CD4-positive, alpha-beta T cell treated with Interleukin-4 for 4 hours (primary cell): ENCODE measurements around the gene F7.
"Not testable (repeated sequence)": the region's sequence is repeated elsewhere in the genome, so short reads cannot be mapped to it uniquely, and the experiment has no call there.

Experiments
- DNase-seq: peaks from one replicate; pipeline ENCODE4 v3.0.0-alpha.2; 2020

F7 gene

DNA sequence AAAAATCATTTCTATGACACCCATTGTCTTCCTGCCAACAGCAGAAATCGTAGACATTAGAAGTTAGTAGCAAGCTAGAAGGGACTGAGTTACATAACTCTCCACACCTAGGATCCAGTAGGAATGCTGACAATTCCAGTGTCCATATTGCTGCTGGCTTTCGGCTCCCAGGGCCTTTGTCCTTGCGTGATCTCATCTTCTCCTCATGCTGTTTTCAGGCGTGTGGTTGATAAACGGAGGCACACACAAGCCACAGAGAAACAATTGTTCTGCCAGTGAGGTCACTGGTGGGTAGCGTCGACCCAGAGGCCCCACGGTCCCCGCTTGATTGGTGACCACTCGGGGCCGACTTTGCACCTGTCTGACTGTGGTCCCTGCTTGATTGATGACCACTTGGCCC, 31.6 kb upstream of the F7 start:
- DNase-seq = no peak

DNA sequence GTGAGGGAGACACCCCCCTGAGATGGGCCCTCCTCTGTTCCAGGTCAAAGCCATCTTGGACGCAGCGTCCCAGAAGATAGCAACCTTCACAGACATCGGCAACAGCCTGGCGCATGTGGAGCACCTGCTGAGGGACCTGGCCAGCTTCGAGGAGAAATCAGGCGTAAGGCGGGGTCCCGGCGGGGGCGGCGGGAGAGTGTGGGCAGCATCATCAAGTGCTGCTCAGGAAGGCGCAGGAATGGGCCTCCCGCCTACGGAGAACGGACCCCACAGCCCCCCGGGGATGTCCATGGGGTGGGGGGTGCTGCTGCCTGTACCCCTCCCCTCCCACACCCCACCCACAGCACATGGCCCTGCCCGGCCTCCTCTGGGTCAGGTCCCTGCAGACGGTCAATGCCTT, 31.2 kb upstream of the F7 start:
- no peak for DNase-seq

DNA sequence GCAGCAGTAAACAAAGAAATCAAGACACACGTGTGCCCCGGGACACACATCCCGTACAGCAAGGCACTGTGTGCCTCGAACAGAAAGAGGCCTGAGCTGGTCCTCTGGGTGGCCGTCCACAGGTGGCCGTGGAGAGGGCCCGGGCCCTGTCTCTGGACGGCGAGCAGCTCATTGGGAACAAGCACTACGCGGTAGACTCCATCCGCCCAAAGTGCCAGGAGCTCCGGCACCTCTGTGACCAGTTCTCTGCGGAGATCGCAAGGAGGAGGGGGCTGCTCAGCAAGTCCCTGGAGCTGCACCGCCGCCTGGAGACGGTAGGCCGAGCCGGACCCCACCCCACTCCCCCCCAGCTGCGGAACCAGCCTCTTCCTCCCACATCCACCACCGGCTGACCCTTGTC, 30.7 kb upstream of the F7 start:
- DNase-seq = no peak

DNA sequence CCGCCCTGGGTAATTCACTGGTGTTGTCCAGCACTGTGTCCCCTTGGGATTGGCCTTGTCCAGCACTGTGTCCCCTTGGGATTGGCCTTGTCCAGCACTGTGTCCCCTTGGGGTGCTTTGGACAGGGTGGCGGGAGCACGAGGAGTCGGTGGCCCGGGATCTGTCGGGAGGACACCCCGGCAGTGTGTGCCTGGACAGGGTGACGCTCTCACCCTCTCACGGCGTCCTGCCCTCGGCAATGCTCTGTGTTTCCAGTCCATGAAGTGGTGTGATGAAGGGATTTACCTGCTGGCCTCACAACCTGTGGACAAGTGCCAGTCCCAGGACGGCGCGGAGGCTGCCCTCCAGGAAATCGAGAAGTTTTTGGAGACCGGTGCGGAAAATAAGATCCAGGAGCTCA, 29.9 kb upstream of the F7 start:
- no peak for DNase-seq

DNA sequence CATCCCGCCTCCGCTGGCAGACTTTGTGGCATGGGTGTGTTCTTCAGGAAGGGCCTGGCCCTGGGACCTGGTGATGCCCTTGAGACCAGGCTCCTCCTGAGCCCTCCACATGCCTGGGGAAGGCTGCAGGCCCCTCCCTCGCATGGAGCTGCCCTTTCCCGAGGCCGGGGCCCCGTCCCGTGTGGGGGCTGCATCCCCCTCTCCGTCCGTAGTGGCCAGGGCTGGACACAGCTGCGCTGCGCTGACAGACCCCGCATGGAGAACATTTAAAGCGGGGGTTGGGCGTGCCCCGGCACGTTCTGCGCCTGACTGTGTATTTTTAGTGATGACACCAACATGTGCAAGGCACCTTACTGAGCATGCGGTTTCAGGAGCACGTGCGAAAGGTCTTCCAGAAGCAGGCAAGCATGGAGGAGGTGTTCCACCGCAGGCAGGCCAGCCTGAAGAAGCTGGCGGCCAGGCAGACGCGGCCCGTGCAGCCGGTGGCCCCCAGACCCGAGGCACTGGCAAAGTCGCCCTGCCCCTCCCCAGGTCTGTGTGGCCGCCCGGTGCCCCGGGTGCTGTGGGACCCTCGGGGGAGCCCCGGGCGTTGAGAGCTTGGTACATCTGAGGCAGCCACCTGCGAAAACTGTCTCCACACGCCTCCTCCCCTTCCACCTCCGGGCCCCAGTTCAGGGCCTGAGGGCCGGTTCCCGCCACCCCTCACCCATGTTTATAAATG, 28.8 kb upstream of the F7 start:
- DNase-seq = no peak

DNA sequence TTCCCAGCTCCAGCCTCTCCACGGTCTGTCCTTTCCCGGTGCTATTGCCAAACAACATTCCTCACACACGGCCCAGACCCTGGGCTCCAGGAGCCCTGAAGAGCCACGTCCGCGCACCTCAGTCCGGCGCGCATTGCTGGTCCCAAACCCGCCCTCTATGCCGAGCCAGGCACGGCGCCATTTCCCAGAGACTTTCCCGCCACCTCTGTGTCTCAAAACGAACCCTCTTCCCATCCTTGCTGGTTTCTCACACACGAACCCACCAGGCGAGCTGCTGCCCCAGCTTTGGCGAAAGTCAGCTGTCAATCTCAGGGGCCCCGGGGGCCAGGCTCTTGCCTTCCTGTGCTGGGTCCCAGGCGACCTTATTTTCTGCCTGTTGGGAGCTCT, 28.0 kb upstream of the F7 start:
- no peak for DNase-seq

DNA sequence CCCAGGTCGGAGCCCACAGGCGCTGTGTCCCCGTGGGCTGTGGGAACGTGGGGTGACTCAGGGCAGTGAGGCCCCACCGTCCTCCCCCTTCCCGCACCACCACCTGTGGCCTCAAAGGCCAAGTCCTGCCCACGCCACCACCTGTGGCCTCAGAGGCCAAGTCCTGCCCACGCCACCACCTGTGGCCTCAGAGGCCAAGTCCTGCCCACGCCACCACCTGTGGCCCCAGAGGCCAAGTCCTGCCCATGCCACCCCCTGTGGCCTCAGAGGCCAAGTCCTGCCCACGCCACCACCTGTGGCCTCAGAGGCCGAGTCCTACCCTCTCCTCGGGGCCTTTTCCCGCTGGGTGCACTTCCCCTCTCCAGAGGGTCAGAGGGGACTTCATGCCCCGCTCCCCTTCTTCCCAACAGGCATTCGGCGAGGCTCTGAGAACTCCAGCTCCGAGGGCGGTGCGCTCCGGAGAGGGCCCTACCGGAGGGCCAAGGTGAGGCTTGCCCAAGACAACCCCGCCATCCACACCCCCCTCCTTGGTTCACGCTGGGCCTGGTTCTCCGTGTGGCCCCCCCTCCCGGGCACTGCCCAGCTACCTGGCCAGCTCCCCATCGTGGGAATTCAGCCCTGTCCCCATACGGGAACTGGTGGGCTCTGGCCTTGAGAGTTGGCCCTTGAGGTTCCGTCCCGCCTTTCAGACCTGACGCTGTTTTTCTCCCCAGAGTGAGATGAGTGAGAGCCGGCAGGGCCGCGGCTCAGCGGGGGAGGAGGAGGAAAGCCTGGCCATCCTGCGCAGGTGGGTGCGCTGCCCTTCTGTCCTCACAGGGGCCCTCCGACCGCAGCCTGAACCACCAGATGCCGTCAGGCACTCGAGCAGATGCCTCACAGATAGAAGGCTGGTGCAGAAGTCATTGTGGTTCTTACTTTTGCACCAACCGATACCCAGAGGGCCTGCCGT, 27.4 kb upstream of the F7 start:
- DNase-seq = no peak

DNA sequence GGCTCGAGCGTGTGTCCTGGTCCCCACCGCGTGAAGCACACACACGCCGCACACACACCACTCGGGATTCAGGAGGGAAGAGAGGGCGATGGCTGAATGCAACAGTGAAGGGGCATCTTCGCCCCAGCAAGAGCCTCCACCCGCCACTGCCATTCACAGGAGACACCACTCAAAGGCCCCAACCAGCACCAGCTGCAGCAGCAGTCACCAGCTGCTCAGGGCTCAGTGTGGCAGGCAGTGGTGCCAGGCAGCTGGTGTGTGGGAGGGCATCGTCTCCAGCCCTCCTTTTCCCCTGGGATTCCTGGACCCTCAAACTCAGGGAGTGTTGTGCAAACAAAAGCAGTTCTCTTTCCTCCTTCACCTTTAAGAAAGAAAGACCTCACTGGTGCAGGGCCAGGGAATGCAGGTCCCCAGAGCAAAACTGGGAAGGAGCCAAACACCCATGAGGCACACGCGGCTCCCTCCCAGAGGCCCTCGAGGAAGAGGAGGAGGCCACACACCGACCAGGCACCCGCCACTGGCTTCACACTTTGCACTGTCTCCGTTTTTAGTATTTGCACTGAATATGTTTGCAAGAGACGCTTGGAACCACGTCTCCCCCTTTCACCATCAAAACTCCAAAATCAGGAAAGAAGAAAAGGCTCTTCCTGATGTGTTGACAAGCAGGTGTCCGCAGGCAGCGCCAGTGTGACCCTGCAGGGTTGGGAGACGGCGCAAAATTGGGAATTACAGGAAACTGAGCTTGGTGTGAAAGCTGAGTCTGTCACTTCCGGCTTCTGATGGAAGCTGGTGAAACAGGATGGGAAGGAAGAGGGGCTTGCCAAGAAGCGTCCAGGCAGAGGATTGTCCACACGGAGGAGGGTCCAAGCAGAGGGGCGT, 26.4 kb upstream of the F7 start:
- no peak for DNase-seq

DNA sequence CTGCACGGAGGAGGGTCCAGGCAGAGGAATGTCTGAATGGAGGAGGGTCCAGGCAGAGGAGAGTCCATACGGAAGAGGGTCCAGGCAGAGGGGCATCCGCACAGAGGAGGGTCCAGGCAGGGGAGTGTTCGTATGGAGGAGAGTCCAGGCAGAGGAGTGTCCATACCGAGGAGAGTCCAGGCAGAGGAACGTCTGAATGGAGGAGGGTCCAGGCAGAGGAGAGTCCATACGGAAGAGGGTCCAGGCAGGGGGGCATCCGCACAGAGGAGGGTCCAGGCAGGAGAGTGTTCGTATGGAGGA, 25.9 kb upstream of the F7 start:
- DNase-seq = not testable (repeated sequence)

DNA sequence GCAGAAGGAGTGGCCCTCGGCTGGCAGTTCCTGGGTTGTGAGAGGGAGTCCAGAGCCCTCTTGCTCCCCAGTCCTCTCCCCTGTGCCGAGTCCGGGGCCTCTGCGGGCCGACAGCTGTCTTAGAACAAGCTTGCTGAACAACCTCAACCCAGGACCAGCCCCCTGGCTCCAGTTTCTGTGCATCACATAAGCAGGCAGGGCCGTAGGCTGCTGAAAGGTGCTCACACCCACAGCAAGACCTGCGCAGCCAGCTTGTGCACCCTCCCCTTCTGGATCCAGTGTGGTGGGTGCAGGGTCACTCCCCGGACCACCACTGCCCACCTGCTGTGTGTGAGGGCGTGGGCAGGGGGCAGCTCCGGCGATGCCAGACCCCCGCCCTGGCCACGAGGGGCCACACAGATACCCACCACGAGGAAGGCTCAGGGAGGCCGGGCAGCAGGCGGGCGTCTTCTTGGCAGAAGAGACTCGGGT, 25.2 kb upstream of the F7 start:
- no peak for DNase-seq

DNA sequence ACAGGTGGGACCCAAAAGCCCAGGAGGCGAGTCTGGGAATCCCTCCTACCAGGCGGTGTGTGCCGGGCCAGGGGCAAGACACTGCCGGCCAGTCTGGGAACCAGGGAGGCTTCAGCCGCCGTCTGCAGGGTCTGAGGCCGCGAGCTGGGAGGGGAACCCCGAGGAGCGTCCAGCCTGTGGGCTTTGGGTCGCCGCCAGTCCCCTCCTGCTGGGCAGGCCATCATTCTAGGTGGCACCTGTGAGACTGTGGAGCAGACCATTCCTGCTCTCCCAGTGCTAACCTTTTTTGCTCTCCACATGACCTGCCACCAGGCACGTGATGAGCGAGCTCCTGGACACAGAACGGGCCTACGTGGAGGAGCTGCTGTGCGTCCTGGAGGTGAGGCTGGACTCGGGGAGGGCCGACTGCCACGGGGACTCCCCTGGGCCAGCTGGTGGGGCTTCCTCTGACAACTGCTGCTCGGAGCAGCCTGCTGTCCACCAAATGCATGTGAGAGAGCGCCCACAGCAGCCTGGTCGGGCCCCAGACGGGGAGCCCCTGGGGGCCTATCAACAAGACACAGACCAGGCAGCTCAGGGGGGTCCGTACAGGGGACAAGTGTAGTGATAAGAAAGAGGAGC, 24.6 kb upstream of the F7 start:
- DNase-seq = no peak

DNA sequence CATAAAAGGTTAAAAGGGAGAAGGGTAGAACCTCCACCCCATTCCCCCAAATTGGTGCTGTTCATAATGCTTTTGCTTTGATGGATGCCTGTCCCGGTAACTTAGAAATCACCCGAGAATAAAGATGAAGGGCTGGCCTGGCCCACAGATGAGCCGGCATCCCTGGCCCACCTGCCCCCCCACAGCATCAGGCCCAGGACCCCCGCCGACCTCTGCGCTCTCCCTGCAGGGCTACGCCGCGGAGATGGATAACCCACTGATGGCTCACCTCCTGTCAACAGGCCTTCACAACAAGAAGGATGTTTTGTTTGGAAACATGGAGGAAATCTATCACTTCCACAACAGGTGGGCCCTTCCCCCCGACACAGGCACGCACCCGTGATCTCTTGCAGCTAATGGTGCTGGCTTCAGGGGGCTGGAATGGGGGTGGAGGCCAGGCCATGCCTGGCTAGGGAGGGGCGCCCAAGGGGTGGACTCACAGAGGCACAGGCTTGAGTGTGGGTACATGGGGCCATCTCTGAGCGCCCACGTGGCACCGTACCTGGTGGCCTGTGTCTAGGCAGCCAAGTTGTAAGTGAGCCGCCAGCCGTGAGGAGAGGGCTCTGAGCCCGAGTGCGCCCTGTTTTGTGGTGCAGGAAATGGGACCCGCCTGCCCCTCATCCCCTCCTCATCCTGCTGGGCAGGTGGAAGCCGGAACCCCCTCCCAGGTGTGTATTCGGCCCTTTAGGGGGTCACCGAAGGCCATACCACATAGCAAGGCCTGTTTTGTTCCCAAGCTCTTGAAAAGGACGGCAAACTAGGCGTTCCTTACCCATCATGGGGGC, 23.2 kb upstream of the F7 start:
- no peak for DNase-seq

DNA sequence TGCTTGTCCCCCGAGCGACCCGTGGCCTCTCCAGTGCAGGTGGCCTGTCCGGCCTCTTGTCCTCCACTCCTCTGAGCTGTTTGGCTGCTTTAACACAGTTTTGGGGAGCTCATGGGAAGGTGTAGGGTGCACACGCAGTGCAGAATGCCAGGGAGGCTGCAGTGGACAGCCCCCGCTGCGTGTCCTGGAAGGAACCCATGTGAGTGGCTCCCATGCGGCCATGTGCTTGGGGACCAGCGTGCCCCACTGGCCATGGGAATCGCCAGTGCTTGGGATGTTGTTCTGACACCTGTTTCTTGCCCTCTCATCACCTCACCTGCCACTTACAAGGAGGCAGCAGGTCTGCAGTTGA, 22.6 kb upstream of the F7 start:
- DNase-seq = no peak

DNA sequence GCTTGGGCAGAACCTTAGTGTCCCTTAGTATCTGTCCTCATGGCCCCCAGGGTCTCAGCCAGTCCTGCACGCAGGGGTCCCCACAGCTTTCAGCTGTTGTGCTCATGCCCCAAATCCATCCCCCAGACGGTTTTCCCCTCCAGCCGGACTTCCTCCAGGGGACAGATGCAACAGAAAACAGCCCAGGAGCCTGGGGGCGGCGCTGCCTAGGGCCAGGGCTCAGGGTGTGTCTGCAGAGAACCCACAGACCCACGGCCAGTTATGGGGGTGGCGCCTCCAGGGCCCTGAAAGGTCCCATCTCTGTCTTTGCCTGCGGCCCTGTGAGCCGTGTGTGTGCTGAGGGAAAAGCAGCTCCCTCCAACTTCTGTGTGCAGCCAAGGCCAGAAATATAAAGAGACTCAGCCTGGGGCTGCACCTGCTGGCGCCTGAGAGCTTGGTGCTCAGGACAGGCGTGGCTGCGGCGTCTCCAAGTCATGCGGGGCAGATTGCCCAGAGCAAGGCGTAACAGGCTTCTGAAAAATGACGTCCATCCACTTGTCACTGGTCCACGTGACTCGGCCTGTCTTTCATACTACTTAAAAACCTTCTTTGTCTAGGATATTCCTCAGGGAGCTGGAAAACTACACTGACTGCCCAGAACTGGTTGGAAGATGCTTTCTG, 22.1 kb upstream of the F7 start:
- no peak for DNase-seq

DNA sequence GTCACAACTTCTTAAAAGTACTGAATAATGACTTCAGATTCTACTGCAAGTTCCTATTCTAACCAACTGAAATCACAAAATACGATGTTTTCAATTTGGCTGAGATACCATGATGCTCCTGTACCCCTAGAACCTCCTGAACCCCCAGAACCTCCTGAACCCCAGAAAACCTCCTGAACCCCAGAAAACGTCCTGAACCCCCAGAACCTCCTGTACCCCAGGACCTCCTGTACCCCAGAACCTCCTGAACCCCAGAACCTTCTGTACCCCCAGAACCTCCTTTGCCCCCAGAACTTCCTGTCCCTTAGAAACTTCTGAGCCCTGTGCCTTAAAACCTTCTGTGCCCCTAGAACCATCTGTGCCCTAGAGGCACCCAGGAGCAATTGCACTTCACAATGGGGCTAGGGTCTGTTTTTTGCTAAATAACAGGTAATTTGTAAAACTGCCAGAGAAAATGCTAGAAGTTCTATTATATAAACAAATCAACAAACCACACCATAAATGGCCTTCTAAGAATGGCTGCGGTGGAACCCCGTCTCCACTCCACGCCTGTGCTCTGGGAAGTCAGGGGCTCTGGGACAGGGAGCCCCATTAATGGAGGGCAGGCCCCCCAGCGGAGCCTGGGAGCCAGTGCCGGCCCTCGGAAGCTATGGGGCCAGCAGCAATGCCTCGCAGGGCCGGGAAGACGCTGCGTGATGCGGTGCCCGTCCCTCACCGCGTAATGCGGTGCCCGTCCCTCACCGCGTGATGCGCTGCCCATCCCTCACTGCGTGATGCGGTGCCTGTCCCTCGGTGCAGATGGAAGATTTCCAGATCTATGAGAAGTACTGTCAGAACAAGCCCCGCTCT, 21.3 kb upstream of the F7 start:
- DNase-seq = no peak

DNA sequence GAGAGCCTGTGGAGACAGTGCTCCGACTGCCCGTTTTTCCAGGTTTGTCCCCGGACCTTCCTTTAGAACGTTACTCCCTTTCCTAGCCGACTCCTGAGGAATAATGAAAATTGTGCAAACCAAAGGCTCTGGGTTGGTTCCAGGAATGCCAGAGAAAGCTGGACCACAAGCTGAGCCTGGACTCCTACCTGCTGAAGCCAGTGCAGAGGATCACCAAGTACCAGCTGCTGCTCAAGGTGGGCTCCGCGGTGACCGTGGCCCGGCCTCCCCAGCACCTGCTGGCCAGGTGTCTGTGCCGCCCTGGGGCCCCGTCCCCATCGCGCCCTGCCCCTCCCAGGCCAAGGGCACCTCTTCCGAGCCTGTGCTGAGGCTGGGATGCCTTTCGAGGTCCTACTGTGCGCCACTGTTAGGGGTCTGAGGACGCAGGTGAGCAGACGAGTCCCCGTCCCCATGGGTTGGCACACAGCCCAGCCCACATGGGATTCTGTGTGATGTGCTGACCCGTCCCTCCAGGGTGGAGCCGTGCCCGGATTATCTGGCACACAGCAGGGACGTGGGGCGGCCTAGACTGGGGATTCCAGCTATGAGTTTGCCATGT, 20.5 kb upstream of the F7 start:
- DNase-seq = no peak

DNA sequence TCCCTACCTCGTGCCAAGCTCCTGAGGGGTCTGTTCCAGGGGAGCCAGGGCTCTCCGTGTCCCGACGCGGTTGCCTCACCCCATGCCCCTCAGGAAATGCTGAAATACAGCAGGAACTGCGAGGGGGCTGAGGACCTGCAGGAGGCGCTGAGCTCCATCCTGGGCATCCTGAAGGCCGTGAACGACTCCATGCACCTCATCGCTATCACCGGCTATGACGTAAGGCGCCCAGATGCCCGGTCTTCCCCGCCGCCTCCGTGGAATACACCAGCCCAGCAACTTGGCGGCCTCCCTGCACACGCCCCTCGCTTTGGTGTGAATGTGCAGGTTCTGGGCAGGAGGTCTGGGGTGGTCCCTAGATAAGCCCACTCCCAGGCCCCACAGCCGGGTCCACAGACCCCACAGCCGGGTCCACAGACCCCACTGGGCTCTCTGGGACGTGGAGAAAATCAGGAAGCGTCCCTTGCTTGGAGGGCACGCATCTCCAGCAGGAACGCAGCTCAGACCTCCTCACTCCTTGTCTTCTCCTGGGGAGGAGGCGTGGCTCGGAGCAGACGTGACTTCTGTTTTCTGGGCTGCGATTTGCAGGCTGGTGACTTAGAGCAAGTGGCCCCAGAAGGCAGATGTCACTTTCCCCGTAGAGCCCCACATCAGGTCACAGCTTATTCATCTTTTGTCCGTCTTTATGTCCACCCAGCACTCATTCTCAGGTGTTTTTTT, 19.4 kb upstream of the F7 start:
- no peak for DNase-seq

DNA sequence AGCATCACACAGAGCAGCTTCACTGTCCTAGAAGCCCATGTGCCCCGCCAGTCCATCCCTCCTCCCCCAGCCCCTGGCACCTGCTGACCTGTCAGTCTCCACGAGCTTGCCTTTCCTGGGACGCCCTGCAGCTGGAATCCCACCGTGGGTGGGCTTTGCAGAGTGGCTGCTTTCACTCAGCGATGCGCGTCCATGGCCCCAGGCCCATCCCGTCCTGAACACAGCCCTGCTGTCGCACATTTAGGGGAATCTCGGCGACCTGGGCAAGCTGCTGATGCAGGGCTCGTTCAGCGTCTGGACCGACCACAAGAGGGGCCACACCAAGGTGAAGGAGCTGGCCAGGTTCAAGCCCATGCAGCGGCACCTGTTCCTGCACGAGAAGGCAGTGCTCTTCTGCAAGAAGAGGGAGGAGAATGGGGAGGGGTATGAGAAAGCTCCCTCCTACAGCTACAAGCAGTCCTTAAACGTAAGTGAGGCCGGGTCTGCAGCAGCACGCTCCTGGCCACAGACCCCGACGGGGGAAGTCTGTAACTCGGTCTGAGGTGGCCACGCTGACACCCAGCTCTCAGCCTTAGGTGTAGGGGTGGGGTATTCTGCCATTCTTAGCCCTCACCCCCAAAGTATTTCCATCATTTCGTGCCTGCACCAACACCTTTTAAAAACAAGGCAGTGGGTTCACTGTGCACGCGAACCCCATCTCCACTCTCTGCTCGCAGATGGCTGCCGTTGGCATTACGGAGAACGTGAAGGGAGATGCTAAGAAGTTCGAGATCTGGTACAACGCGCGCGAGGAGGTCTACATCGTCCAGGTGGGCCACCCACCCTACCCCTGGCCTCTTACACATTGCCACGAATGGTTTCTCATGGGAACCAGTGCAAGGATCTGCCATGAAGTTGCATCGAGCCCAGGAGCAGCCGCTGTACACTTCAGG, 18.3 kb upstream of the F7 start:
- DNase-seq = no peak
